HepG2 (cell line): Measurements from ENCODE around the gene SGPP2. TPM values are rescaled to one million over a fixed set of nuclear protein-coding genes. Genes with fewer than 3 reads are reported as not detected.

Source experiments
- ATAC-seq: fragments of 200-7000 bp; cut with Tn5 transposase; 3 replicates; pipeline ENCODE4 v1.9.1; 2020; ENCODE audit warnings: mild to moderate bottlenecking, moderate library complexity
- BruUV-seq: library from RNA; stranded (reverse); fragments of 400-500 nt; replicated peaks from 2 replicates; lab custom pipeline; 2021; lab: Mats Ljungman, UMichigan
- CTCF ChIA-PET: fragments of 300-600 bp; formaldehyde crosslinking; extraction: SDS; loops from one replicate; lab custom pipeline; 2021; ENCODE audit warnings: low total read pairs, inconsistent platforms, low intra/inter-chr PET ratio; lab: Yijun Ruan, JAX
- POLR2A ChIA-PET: fragments of 350-600 bp; sonication (Branson Sonifier 250); formaldehyde crosslinking; loops from one replicate; lab custom pipeline; 2020; ENCODE audit warnings: antibody characterized with exemption, inconsistent platforms; lab: Yijun Ruan, JAX
- DNase-seq: peaks from one replicate; pipeline ENCODE4 v3.0.0-alpha.2; 2015; ENCODE audit warnings: low spot score
- FAIRE-seq: peaks from 3 replicates; lab custom pipeline; 2011; peaks lifted over from hg19 to GRCh38; lab: Jason Lieb, UNC
- H2AFZ ChIP-seq: one replicate; pipeline ENCODE4 v1.6.1; 2011; ENCODE audit warnings: low read length, inconsistent platforms
- H3K27ac ChIP-seq: fragments of 300-600 bp; 3 replicates; pipeline ENCODE4 v1.8.0; 2011; ENCODE audit warnings: mixed run types, mild to moderate bottlenecking, mixed read lengths, low read length, inconsistent platforms; ENCODE audit not compliant: insufficient read depth; ENCODE audit errors: extremely low read length
- H3K27me3 ChIP-seq, 2 experiments: fragments of 200-600 bp in 1 of 2; 2 replicates in 1 of 2; 3 replicates in 1 of 2; pipeline versions ENCODE4 v1.6.0 to v1.8.0; 2011; ENCODE audit warnings: low read length in 2 of 2, mild to moderate bottlenecking in 2 of 2, moderate library complexity in 2 of 2, inconsistent platforms in 1 of 2; ENCODE audit not compliant: insufficient read depth in 2 of 2, control insufficient read depth in 1 of 2
- H3K36me3 ChIP-seq, 2 experiments: fragments of 200-600 bp in 1 of 2; replicated peaks in 1 of 2; 2 replicates in 1 of 2; 3 replicates in 1 of 2; pipeline versions ENCODE4 v1.5.1 to v1.8.0; 2011; ENCODE audit warnings: low read length in 2 of 2, inconsistent platforms in 1 of 2; ENCODE audit not compliant: insufficient read depth in 2 of 2, control insufficient read depth in 1 of 2
- H3K4me1 ChIP-seq: 2 replicates; pipeline ENCODE4 v1.5.1; 2012; ENCODE audit warnings: low read length, inconsistent platforms; ENCODE audit not compliant: insufficient read depth
- H3K4me2 ChIP-seq: 2 replicates; pipeline ENCODE4 v1.6.0; 2011; ENCODE audit warnings: low read depth, low read length, inconsistent platforms
- H3K4me3 ChIP-seq, 3 experiments: fragments of 200-600 bp in 1 of 3; sonication (generic), shearing (Covaris generic) in 1 of 3; replicated peaks in 1 of 3; 2 replicates each; pipeline ENCODE4 v1.5.1; 2011 to 2016; ENCODE audit warnings: low read length in 3 of 3, inconsistent platforms in 2 of 3, low read depth in 2 of 3, mild to moderate bottlenecking in 2 of 3, control low read depth in 1 of 3, mixed read lengths in 1 of 3; ENCODE audit not compliant: insufficient read depth in 1 of 3
- H3K79me2 ChIP-seq: one replicate; pipeline ENCODE4 v1.6.1; 2011; ENCODE audit warnings: low read length, inconsistent platforms; ENCODE audit not compliant: insufficient read depth
- H3K9ac ChIP-seq: 2 replicates; pipeline ENCODE4 v1.6.0; 2011; ENCODE audit warnings: mild to moderate bottlenecking, low read depth, low read length, inconsistent platforms; ENCODE audit not compliant: insufficient read depth
- H3K9me3 ChIP-seq: 2 replicates; pipeline ENCODE4 v1.5.1; 2012; ENCODE audit warnings: mild to moderate bottlenecking, low read length
- H4K20me1 ChIP-seq: 2 replicates; pipeline ENCODE4 v1.6.0; 2011; ENCODE audit warnings: inconsistent platforms, mild to moderate bottlenecking, low read length, moderate library complexity; ENCODE audit not compliant: insufficient read depth
- CBX1 ChIP-seq: IDR thresholded peaks from one replicate; pipeline ENCODE4 v1.6.1; 2016; ENCODE audit warnings: antibody characterized with exemption, low read depth
- HNF4A ChIP-seq: sonication (generic); formaldehyde crosslinking; IDR thresholded peaks from 2 replicates; pipeline ENCODE4 v1.4.0; 2020; ENCODE audit warnings: missing genetic modification reagents
- PPARG ChIP-seq: conservative IDR thresholded peaks from 2 replicates; pipeline ENCODE4 v1.6.1; 2016; ENCODE audit warnings: missing biosample characterization, missing genetic modification reagents
- RAD51 ChIP-seq: fragments of 450-650 bp; IDR thresholded peaks from 2 replicates; pipeline ENCODE4 v1.6.1; 2016; ENCODE audit warnings: borderline replicate concordance
- RXRB ChIP-seq: IDR thresholded peaks from 2 replicates; pipeline ENCODE4 v1.6.1; 2016; ENCODE audit warnings: borderline replicate concordance, missing genetic modification reagents, missing compliant biosample characterization
- ZBTB7B ChIP-seq: sonication (generic); formaldehyde crosslinking; IDR thresholded peaks from 2 replicates; pipeline ENCODE4 v1.4.0; 2020; ENCODE audit warnings: missing genetic modification reagents
- ZFP36L2 ChIP-seq: sonication (generic); formaldehyde crosslinking; IDR thresholded peaks from 2 replicates; pipeline ENCODE4 v1.4.0; 2020; ENCODE audit warnings: missing genetic modification reagents
- ZNF879 ChIP-seq: sonication (generic); formaldehyde crosslinking; IDR thresholded peaks from 2 replicates; pipeline ENCODE4 v1.8.1; 2023; ENCODE audit warnings: missing genetic modification reagents
- in situ Hi-C: cut with HindIII; loops from 2 replicates; pipeline ENCODE4 v1.10.0; 2017; ENCODE audit warnings: low pct_unique_long_range_greater_than_20kb; ENCODE audit not compliant: extremely low pct_ligation_motif_present
- intact Hi-C: fragments of 100-400 bp; cut with micrococcal nuclease; formaldehyde crosslinking; loops from one replicate; pipeline ENCODE4 v1.10.0; 2022; ENCODE audit not compliant: unreplicated experiment
- polyA plus RNA-seq, 8 experiments: library from polyadenylated mRNA; depleted of rRNA in 3 of 8; stranded (reverse) in 7 of 8; unstranded in 1 of 8; fragments of >200 nt; fragmentation: Illumina TruSeq in 4 of 8; extraction: Trizol in 4 of 8; gene quantifications; 2 replicates each; pipeline versions ENCODE4 v1.2.1 to v1.2.3, GENCODE V29; 2011 to 2016; ENCODE audit warnings: low read depth in 4 of 8, missing spikeins in 1 of 8, mixed read lengths in 1 of 8; ENCODE audit not compliant: insufficient read depth in 1 of 8
- total RNA-seq, 5 experiments: library from RNA; depleted of rRNA; stranded (reverse); fragments of >200 nt; fragmentation: Illumina TruSeq; extraction: Trizol; gene quantifications; 2 replicates each; pipeline ENCODE4 v1.2.3, GENCODE V29; 2016; ENCODE audit warnings: low read depth in 1 of 5
- TF ChIP-seq, protein P1 (sequence below): sonication (generic); formaldehyde crosslinking; IDR thresholded peaks from 2 replicates; pipeline ENCODE4 v1.4.0; 2020; ENCODE audit warnings: missing genetic modification reagents

Gene SGPP2
- total and polyA plus RNA-seq, 2 of the 13 experiments (the other 11 are each of a cell fraction or from before 2014, with no cell fraction given) = not detected

DNA sequence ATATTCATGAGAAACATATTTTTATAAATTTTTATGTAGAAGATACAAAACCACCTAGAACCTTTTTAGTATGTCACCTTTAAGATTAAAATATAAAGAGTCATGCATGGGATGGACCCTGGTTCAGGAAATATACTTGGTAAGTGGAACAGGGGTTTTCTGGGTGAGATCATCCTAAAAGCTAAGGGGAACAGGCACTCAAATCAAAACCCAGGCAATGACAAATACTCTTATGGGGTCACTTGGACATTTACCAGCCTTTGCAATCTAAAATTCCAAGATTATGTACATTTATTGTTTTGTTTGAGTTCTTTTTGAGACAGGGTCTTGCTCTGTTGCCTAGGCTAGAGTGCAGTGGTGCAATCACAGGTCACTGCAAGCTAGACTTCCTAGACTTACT lies 65.8 kb downstream of the SGPP2 start (continued):
- TF ChIP-seq ZBTB7B (CRISPR knock-in tag) (no peak), CBX1 (no peak), ZNF879 (CRISPR knock-in tag) (no peak), RAD51 (no peak)

DNA sequence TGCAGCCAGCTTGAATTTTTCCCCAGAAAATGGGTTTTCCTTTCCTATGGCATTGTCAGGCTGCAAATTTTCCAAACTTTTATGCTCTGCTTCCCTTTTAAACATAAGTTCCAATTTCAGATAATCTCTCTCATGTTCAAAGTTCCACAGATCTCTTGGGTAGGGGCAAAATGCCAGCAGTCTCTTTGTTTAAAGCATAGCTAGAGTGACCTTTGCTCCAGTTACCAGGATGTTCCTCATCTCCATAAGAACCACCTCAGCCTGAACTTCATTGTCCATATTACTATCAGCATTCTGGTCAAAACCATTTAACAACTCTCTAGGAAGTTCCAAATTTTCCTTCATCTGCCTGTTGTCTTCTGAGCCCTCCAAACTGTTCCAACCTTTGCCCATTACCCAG lies 68.3 kb downstream of the SGPP2 start:
- ATAC-seq (no peak), DNase-seq (peak; percentile 55), FAIRE-seq (no peak)
- in situ Hi-C loops (no loop called here), intact Hi-C loops (no loop called here)
- CTCF ChIA-PET = no interaction called here
- POLR2A ChIA-PET = no interaction called here
- H4K20me1 ChIP-seq = no peaks in the 10 kb centered on the region
- no peaks in the 10 kb centered on the region for H3K27me3 ChIP-seq
- H3K9ac ChIP-seq = no peak overlapping the region
- BruUV-seq = no TSS peak
- no peak overlapping the region for H3K4me3 ChIP-seq
- peaks cover 10% of the 10 kb centered on the region for H3K9me3 ChIP-seq
- no peaks in the 10 kb centered on the region for H3K36me3 ChIP-seq
- TF ChIP-seq HNF4A = peak; percentile 40; the same call in 1 of the 2 replicates
- no peak for TF ChIP-seq ZFP36L2 (CRISPR knock-in tag)
- TF ChIP-seq, protein P1, sequence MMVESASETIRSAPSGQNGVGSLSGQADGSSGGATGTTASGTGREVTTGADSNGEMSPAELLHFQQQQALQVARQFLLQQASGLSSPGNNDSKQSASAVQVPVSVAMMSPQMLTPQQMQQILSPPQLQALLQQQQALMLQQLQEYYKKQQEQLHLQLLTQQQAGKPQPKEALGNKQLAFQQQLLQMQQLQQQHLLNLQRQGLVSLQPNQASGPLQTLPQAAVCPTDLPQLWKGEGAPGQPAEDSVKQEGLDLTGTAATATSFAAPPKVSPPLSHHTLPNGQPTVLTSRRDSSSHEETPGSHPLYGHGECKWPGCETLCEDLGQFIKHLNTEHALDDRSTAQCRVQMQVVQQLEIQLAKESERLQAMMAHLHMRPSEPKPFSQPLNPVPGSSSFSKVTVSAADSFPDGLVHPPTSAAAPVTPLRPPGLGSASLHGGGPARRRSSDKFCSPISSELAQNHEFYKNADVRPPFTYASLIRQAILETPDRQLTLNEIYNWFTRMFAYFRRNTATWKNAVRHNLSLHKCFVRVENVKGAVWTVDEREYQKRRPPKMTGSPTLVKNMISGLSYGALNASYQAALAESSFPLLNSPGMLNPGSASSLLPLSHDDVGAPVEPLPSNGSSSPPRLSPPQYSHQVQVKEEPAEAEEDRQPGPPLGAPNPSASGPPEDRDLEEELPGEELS = no peak
- TF ChIP-seq RXRB = peak; percentile 42; the same call in 1 of the 2 replicates
- TF ChIP-seq PPARG (CRISPR knock-in tag) = peak; percentile 42; the same call in 1 of the 2 replicates
- H3K4me1 ChIP-seq = peaks cover 8% of the 10 kb centered on the region
- H2AFZ ChIP-seq = no peak overlapping the region
- no peak overlapping the region for H3K4me2 ChIP-seq
- H3K27ac ChIP-seq = no peak overlapping the region
- no peaks in the 10 kb centered on the region for H3K79me2 ChIP-seq
